ENCODE data around the gene RACK1.

- TF ChIP-seq CTCF (IDR thresholded peaks at IDR 0.05; ENCODE audit: extremely low read depth in 1 of 2, insufficient read depth in 1 of 2, low read depth in 1 of 2, low read length in 2 of 2) (no peak), POLR2A (IDR thresholded peaks at IDR 0.05; ENCODE audit: low read depth, low read length) (no peak)
Observed at GRCh38 chr5:181282874-181283273, 39.2 kb upstream of the RACK1 start.

Measured in endothelial cell of umbilical vein (primary cell).